ENCODE results near the gene ANKRD65.

The ANKRD65 gene

DNA sequence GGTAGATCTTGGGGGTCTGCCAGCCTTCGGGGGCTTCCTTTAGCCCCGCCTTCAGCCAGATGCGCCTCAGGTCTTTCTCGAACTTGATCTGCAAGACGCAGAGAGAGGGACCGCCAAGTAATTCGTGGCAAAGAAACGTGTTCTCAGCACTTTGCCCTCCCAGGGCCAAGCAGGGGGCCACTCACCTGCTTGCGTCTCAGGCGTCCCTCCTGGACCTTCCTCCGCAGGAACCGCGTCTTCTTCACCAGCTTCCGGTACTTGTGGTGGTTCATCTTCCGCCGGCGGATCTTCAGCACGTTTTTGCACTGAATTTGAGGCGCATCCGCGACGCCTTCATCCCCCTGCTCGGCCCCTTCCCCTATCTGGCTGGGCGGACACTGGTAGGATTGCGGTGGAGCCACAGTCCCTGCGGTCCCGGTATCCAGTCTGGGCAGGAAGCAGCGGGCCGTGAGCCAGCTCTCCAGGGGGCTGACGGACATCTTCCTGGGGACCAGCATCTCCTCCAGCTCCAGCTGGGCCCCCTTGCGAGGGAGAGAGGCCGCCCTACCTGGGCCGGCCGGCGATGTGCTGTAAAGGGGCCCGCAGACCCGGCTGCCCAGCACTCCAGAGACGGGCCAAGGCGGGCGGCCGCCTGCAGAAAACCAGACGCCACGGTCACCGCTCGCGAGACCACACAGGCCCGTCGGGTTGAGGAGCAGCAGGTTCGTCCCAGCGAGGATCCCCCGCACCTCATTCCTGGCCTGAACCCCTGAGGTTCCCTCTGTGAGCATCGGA, 47.1 kb downstream of the ANKRD65 start:
- no peak for TF ChIP-seq TAF1 (IDR thresholded peaks at IDR 0.05; ENCODE audit: borderline replicate concordance, insufficient read depth, low read length)
- TF ChIP-seq, protein P1, sequence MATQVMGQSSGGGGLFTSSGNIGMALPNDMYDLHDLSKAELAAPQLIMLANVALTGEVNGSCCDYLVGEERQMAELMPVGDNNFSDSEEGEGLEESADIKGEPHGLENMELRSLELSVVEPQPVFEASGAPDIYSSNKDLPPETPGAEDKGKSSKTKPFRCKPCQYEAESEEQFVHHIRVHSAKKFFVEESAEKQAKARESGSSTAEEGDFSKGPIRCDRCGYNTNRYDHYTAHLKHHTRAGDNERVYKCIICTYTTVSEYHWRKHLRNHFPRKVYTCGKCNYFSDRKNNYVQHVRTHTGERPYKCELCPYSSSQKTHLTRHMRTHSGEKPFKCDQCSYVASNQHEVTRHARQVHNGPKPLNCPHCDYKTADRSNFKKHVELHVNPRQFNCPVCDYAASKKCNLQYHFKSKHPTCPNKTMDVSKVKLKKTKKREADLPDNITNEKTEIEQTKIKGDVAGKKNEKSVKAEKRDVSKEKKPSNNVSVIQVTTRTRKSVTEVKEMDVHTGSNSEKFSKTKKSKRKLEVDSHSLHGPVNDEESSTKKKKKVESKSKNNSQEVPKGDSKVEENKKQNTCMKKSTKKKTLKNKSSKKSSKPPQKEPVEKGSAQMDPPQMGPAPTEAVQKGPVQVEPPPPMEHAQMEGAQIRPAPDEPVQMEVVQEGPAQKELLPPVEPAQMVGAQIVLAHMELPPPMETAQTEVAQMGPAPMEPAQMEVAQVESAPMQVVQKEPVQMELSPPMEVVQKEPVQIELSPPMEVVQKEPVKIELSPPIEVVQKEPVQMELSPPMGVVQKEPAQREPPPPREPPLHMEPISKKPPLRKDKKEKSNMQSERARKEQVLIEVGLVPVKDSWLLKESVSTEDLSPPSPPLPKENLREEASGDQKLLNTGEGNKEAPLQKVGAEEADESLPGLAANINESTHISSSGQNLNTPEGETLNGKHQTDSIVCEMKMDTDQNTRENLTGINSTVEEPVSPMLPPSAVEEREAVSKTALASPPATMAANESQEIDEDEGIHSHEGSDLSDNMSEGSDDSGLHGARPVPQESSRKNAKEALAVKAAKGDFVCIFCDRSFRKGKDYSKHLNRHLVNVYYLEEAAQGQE (IDR thresholded peaks at IDR 0.05; ENCODE audit: insufficient read depth in 1 of 2, low read depth in 2 of 2, low read length in 2 of 2): no peak
- no peak for TF ChIP-seq FOXP2 (optimal IDR thresholded peaks at IDR 0.05; ENCODE audit: borderline replicate concordance, extremely low read depth, extremely low read length, insufficient read depth)
- no peak for TF ChIP-seq POLR2AphosphoS5 (IDR thresholded peaks at IDR 0.05; ENCODE audit: low read depth, low read length)
- no peak for TF ChIP-seq SIN3A (IDR thresholded peaks at IDR 0.05; ENCODE audit: borderline replicate concordance, insufficient read depth, low read length)

DNA sequence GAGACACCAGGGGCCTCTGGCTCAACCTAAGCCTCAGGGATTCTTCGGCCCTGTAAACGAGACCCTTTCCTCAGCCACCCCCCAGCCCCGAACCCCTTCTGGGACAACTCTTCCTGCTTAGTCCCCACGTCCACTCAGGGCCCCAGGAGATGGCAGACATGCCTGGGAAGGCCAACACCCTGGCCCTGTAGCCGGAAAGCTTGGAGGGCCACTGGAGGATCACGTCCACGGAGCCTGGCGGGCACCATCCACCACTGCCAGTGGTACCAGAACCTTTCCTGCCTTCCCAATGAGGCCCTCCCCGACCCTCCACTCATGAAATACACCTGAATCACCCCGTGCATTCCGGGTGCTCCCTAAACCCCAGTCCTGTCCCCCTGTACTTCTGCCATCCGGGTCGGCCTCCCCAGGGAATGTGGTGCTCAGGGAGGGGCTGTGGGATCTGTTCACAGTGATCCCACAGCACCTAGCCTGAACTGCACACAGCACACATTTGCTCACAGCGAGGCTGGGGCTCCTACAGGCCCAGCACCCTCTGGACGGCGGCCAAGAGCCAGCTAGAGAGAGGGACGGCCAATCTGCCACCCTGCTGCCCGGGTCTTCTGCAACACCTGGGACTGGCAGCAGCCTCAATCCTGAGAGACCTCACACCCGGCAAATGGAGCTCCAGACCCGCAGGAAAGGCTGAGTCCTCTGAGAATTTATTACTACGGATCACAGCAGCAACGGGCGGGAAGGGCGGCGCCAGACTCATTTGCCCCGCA, 47.8 kb downstream of the ANKRD65 start:
- TF ChIP-seq, protein P1 (IDR thresholded peaks at IDR 0.05; ENCODE audit: insufficient read depth in 1 of 2, low read depth in 2 of 2, low read length in 2 of 2): no peak
- TF ChIP-seq FOXP2 (optimal IDR thresholded peaks at IDR 0.05; ENCODE audit: borderline replicate concordance, extremely low read depth, extremely low read length, insufficient read depth) (no peak), TAF1 (IDR thresholded peaks at IDR 0.05; ENCODE audit: borderline replicate concordance, insufficient read depth, low read length) (no peak), POLR2AphosphoS5 (IDR thresholded peaks at IDR 0.05; ENCODE audit: low read depth, low read length) (no peak), SIN3A (IDR thresholded peaks at IDR 0.05; ENCODE audit: borderline replicate concordance, insufficient read depth, low read length) (no peak)

DNA sequence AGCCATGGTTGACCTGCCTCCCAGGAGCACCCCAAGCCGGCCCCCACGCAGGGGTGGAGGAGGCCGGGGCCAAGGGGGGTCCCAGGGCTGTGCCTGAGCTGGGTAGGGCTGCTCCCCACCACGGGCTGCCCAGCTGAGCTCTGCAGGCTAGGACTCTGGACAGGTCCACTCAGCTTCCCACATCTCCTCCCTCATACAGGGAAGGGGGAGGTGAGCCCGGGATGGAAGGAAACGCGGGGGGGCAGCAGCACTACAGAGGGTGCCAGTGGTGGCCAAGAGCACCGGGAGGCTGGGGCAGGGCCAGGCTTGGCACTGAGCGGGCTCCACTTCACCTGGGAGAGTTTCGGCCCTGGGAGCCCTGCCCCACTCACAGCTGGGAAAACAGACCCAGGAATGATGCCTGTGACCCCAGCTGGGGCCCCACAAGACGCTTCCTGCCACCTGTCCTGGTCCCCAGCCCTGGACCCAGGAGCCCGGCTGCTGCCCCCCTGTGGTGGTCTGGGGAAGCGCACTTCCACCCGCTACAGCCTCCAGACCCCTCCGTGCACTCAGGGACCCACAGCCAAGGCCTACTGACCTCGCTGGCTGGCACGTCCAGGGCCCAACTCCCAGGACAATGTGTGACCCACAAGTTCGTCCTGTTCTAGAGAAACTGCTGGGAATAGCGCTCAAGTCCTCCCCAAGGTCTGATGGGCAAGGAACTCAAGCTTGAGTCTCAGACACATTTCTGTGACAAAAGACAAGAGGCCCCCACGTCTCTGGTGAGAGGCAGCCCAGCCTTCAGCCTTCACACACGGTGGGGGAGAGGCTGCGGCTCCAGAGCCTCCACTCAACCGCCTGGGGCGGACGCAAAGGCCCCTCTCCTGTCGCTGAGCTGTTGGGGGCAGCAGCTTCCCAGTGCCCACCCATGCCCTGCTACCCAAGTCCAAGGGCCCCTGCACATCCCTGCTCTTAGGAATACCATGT, 49.0 kb downstream of the ANKRD65 start:
- 0 out of 2 replicates have a peak, but pooled peaks have one; percentile 15 for TF ChIP-seq POLR2AphosphoS5 (IDR thresholded peaks at IDR 0.05; ENCODE audit: low read depth, low read length)
- TF ChIP-seq TAF1 (IDR thresholded peaks at IDR 0.05; ENCODE audit: borderline replicate concordance, insufficient read depth, low read length): no peak

DNA sequence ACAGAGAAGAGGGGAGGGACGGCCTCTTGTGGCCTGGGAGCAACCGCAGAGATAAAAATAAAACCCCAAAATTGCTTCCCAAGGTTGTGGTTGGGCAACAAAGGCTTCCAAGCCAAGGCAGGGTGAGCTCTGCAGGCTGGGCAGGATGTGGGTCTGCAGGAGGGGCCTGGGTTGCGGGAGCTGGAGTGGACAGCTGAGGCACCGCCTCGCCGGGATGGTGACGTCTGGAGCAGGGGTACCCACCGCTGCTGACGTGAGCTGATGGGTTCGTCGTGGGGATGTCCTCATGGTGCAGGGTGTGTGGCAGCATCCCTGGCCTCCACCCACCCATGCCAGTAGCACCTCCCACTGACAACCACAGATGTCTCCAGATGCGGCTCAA, 49.7 kb downstream of the ANKRD65 start:
- TF ChIP-seq SIN3A (IDR thresholded peaks at IDR 0.05; ENCODE audit: borderline replicate concordance, insufficient read depth, low read length) (no peak), POLR2AphosphoS5 (IDR thresholded peaks at IDR 0.05; ENCODE audit: low read depth, low read length) (peak; percentile 2; the same call in 1 of the 2 replicates)

DNA sequence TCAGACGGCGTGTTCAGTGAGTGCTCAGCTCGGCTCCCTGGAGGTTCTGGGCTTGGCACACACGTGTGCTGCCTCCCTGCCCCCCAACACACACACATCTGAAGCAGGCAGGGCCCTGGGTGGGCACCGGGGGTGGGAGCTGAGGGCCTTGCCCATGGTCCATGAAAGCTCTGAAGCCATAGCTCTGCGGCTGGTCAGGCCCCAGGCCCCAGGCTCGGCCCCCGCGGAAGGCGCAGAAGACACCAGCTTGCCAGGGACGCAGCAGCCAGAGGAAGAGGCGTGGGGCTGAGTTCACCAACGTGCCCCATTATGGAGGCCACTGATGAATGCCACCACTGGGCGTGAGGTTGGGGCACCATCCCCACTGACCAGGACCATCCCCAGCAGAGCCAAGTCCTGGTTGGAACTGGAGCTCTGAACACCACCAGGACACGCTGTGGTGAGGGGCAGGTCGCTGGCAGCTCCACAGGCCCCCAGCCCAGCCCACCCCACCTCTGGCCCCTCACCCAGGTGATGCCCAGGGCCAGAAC, 50.2 kb downstream of the ANKRD65 start:
- TF ChIP-seq TAF1 (IDR thresholded peaks at IDR 0.05; ENCODE audit: borderline replicate concordance, insufficient read depth, low read length) (no peak), SIN3A (IDR thresholded peaks at IDR 0.05; ENCODE audit: borderline replicate concordance, insufficient read depth, low read length) (no peak), FOXP2 (optimal IDR thresholded peaks at IDR 0.05; ENCODE audit: borderline replicate concordance, extremely low read depth, extremely low read length, insufficient read depth) (no peak), POLR2AphosphoS5 (IDR thresholded peaks at IDR 0.05; ENCODE audit: low read depth, low read length) (no peak)
- TF ChIP-seq, protein P1 (IDR thresholded peaks at IDR 0.05; ENCODE audit: insufficient read depth in 1 of 2, low read depth in 2 of 2, low read length in 2 of 2): no peak

Measured in PFSK-1 (cell line).